Panc1 (cell line): ENCODE measurements around the gene APMAP. TPM values are rescaled to one million over a fixed set of nuclear protein-coding genes. Genes with fewer than 3 reads are reported as not detected.

Experiments used
- ATAC-seq: fragments of 200-7000 bp; cut with Tn5 transposase; 2 replicates; pipeline ENCODE4 v1.9.1; 2020; ENCODE audit warnings: mild to moderate bottlenecking, moderate library complexity
- BruUV-seq: library from RNA; stranded (reverse); fragments of 400-500 nt; replicated peaks from 2 replicates; lab custom pipeline; 2021; lab: Mats Ljungman, UMichigan
- CTCF ChIA-PET: fragments of 300-600 bp; sonication (Branson Sonifier 250); formaldehyde crosslinking; loops from one replicate; lab custom pipeline; 2022; ENCODE audit warnings: antibody characterized with exemption; lab: Charles Lee
- POLR2A ChIA-PET: fragments of 300-600 bp; sonication (Branson Sonifier 250); formaldehyde crosslinking; loops from one replicate; lab custom pipeline; 2022; ENCODE audit warnings: antibody characterized with exemption; lab: Charles Lee
- DNase-seq: peaks from one replicate; pipeline ENCODE4 v3.0.0-alpha.2; 2010; ENCODE audit warnings: low read depth, low spot score
- H3K27ac ChIP-seq: 2 replicates; pipeline ENCODE4 v1.5.1; 2011; ENCODE audit warnings: mild to moderate bottlenecking, low read length, inconsistent platforms
- H3K27me3 ChIP-seq: fragments of 200-500 bp; sonication (Bioruptor generic); 2 replicates; pipeline ENCODE4 v1.6.0; 2014; ENCODE audit warnings: low read length, inconsistent platforms; ENCODE audit not compliant: control insufficient read depth, insufficient read depth
- H3K36me3 ChIP-seq: fragments of 200-500 bp; sonication (Bioruptor generic); 2 replicates; pipeline ENCODE4 v1.5.1; 2014; ENCODE audit warnings: inconsistent platforms, mild to moderate bottlenecking, low read length, moderate library complexity; ENCODE audit not compliant: control insufficient read depth, insufficient read depth
- H3K4me1 ChIP-seq: 2 replicates; pipeline ENCODE4 v1.5.1; 2011; ENCODE audit warnings: inconsistent platforms, mild to moderate bottlenecking, low read length, moderate library complexity; ENCODE audit not compliant: control insufficient read depth, insufficient read depth
- H3K4me3 ChIP-seq, 2 experiments: 2 replicates each; pipeline ENCODE4 v1.5.1; 2011 to 2012; ENCODE audit warnings: low read depth in 2 of 2, low read length in 2 of 2, mild to moderate bottlenecking in 2 of 2, inconsistent platforms in 1 of 2, moderate library complexity in 1 of 2
- H3K9me3 ChIP-seq: fragments of 200-500 bp; sonication (Bioruptor generic); 2 replicates; pipeline ENCODE4 v1.5.1; 2014; ENCODE audit warnings: low read depth, mild to moderate bottlenecking, inconsistent platforms, low read length, moderate library complexity; ENCODE audit not compliant: control insufficient read depth, insufficient read depth
- POLR2AphosphoS5 ChIP-seq: IDR thresholded peaks from 2 replicates; pipeline ENCODE4 v1.6.1; 2012; ENCODE audit warnings: mild to moderate bottlenecking, low read depth, low read length, moderate library complexity
- SIN3A ChIP-seq: IDR thresholded peaks from 2 replicates; pipeline ENCODE4 v1.6.1; 2012; ENCODE audit warnings: low read depth, mild to moderate bottlenecking, low read length, moderate library complexity, borderline replicate concordance; ENCODE audit not compliant: insufficient read depth
- TCF7L2 ChIP-seq: IDR thresholded peaks from 2 replicates; pipeline ENCODE4 v1.6.1; 2011; ENCODE audit warnings: mild to moderate bottlenecking, low read depth, low read length, inconsistent platforms
- in situ Hi-C: cut with HindIII; loops from 2 replicates; pipeline ENCODE4 v1.10.0; 2016; ENCODE audit warnings: low sequenced_read_pairs, low pct_unique_long_range_greater_than_20kb
- intact Hi-C: fragments of 100-400 bp; cut with micrococcal nuclease; formaldehyde crosslinking; loops from one replicate; pipeline ENCODE4 v1.10.0; 2022; ENCODE audit not compliant: unreplicated experiment
- total RNA-seq: library from RNA; stranded (reverse); gene quantifications from one replicate; pipeline ENCODE4 v1.2.1, GENCODE V29; 2021; ENCODE audit not compliant: unreplicated experiment
- TF ChIP-seq, protein P1 (sequence below): fragments of 450-650 bp; IDR thresholded peaks from 2 replicates; pipeline ENCODE4 v1.5.1; 2017; ENCODE audit warnings: mild to moderate bottlenecking
- TF ChIP-seq, protein P2 (sequence below), 2 experiments: IDR thresholded peaks; 2 replicates each; pipeline ENCODE4 v1.6.1; 2011 to 2012; ENCODE audit warnings: low read depth in 2 of 2, control low read depth in 1 of 2, low read length in 1 of 2, mild to moderate bottlenecking in 1 of 2, moderate library complexity in 1 of 2; ENCODE audit not compliant: insufficient read depth in 1 of 2

The APMAP gene
- total RNA-seq, 1 experiment from 2014 or later = 165 TPM

DNA sequence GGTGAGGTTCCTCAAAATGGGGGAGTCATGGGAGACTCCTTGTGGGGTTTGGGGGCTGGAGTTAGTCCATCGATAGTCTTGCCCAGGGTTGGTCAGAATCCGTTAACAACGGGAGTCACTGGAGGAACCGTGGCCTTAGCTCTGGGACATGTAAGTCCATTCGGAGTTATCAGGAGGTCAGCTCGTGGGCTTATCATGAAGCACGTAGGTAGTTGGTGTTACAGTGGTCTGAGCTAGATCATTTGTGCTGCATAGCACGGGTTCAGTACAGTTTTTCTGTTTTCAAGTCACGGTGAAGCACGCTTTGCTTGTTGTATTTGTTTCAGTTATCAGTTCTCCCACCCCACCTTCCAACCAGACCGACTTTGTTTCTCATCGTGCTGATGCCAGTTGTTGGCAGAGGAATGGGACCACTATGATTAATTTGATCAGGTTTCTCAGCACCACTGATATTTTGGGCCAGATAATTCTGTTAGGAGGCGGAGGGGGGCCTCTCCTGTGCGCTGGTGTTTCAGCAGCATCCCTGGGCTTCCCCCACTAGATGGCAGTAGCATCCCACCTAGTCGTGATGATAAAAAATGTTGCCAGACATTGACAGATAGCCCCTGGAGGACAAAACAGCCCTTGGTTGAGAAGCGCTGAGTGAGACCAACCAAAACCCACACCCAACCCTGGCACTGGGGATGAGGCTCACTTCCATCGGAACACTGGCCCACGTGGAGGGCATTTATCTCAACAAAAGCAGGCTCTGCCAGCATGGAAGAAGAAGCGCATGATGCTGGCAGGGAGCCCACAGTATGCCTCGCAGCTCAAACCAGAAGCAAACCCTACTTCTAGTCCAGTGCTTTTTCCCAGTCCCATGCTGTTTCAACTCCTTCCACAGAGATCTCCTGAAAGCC lies 2.2 kb upstream of the APMAP start:
- H3K36me3 ChIP-seq = no peaks in the 10 kb centered on the region; the same call in 1 of the 2 replicates
- no peaks in the 10 kb centered on the region for H3K9me3 ChIP-seq
- DNase-seq = no peak
- intact Hi-C loops = loop anchor here (1.0 to 10.0 kb wide), 5 partner anchors 71 to 403 kb away; partner anchors contain the start of gene ENTPD6
- in situ Hi-C loops = no loop called here
- BruUV-seq = no TSS peak
- ChIA-PET CTCF (interaction anchor here (0.7 to 1.9 kb wide), 4 partner anchors 68 to 184 kb away, joined by 3 to 11 read pairs (median 4); no protein-coding TSS in a partner anchor), POLR2A (no interaction called here)
- no peaks in the 10 kb centered on the region for H3K27me3 ChIP-seq
- peak overlapping the region in 1 of 2 experiments; percentile 43; a peak in 2 of 4 replicates for H3K4me3 ChIP-seq
- H3K27ac ChIP-seq = peak overlapping the region; percentile 99
- ATAC-seq = peak; percentile 61
- TF ChIP-seq, protein P1, sequence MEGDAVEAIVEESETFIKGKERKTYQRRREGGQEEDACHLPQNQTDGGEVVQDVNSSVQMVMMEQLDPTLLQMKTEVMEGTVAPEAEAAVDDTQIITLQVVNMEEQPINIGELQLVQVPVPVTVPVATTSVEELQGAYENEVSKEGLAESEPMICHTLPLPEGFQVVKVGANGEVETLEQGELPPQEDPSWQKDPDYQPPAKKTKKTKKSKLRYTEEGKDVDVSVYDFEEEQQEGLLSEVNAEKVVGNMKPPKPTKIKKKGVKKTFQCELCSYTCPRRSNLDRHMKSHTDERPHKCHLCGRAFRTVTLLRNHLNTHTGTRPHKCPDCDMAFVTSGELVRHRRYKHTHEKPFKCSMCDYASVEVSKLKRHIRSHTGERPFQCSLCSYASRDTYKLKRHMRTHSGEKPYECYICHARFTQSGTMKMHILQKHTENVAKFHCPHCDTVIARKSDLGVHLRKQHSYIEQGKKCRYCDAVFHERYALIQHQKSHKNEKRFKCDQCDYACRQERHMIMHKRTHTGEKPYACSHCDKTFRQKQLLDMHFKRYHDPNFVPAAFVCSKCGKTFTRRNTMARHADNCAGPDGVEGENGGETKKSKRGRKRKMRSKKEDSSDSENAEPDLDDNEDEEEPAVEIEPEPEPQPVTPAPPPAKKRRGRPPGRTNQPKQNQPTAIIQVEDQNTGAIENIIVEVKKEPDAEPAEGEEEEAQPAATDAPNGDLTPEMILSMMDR = peak; percentile 93
- TF ChIP-seq, protein P2, sequence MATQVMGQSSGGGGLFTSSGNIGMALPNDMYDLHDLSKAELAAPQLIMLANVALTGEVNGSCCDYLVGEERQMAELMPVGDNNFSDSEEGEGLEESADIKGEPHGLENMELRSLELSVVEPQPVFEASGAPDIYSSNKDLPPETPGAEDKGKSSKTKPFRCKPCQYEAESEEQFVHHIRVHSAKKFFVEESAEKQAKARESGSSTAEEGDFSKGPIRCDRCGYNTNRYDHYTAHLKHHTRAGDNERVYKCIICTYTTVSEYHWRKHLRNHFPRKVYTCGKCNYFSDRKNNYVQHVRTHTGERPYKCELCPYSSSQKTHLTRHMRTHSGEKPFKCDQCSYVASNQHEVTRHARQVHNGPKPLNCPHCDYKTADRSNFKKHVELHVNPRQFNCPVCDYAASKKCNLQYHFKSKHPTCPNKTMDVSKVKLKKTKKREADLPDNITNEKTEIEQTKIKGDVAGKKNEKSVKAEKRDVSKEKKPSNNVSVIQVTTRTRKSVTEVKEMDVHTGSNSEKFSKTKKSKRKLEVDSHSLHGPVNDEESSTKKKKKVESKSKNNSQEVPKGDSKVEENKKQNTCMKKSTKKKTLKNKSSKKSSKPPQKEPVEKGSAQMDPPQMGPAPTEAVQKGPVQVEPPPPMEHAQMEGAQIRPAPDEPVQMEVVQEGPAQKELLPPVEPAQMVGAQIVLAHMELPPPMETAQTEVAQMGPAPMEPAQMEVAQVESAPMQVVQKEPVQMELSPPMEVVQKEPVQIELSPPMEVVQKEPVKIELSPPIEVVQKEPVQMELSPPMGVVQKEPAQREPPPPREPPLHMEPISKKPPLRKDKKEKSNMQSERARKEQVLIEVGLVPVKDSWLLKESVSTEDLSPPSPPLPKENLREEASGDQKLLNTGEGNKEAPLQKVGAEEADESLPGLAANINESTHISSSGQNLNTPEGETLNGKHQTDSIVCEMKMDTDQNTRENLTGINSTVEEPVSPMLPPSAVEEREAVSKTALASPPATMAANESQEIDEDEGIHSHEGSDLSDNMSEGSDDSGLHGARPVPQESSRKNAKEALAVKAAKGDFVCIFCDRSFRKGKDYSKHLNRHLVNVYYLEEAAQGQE (IDR thresholded peaks at IDR 0.05; ENCODE audit: insufficient read depth in 1 of 2, low read depth in 2 of 2, low read length in 1 of 2) = no peak
- TF ChIP-seq POLR2AphosphoS5 (no peak), TCF7L2 (no peak), SIN3A (no peak)
- peaks cover 50% of the 10 kb centered on the region for H3K4me1 ChIP-seq

- intact Hi-C loops = loop anchor here (5.0 to 10.0 kb wide), 3 partner anchors 203 to 403 kb away; partner anchors contain the start of gene ENTPD6
- ChIA-PET POLR2A (no interaction called here), CTCF (interaction anchor here (0.7 to 1.4 kb wide), 4 partner anchors 69 to 252 kb away, joined by 3 to 5 read pairs (median 4); no protein-coding TSS in a partner anchor)
- Histone ChIP-seq H3K27me3 (no peaks in the 10 kb centered on the region), H3K4me1 (peaks cover 49% of the 10 kb centered on the region), H3K27ac (peak overlapping the region; percentile 99), H3K36me3 (no peaks in the 10 kb centered on the region; the same call in 1 of the 2 replicates), H3K9me3 (no peaks in the 10 kb centered on the region), H3K4me3 (no peak overlapping the region)
- no TSS peak for BruUV-seq
- TF ChIP-seq POLR2AphosphoS5 (no peak), SIN3A (no peak), TCF7L2 (no peak)
- TF ChIP-seq, protein P1 = no peak
- TF ChIP-seq, protein P2 (IDR thresholded peaks at IDR 0.05; ENCODE audit: insufficient read depth in 1 of 2, low read depth in 2 of 2, low read length in 1 of 2) = no peak
- in situ Hi-C loops = no loop called here
- ATAC-seq (no peak), DNase-seq (no peak)
Observed at GRCh38 chr20:24994186-24994465, 1.6 kb upstream of the APMAP start.
